NCI-H1105 treated with DMSO at 0.1 percent for 48 hours (cell line): ENCODE measurements around the gene MAPK12.
A peak's percentile ranks its signal among the peaks of the same experiment; 100 is the strongest.

Source experiments
- DNase-seq: peaks from one replicate; lab custom pipeline; 2025; lab: John Stamatoyannopoulos, UW

Gene MAPK12

DNA sequence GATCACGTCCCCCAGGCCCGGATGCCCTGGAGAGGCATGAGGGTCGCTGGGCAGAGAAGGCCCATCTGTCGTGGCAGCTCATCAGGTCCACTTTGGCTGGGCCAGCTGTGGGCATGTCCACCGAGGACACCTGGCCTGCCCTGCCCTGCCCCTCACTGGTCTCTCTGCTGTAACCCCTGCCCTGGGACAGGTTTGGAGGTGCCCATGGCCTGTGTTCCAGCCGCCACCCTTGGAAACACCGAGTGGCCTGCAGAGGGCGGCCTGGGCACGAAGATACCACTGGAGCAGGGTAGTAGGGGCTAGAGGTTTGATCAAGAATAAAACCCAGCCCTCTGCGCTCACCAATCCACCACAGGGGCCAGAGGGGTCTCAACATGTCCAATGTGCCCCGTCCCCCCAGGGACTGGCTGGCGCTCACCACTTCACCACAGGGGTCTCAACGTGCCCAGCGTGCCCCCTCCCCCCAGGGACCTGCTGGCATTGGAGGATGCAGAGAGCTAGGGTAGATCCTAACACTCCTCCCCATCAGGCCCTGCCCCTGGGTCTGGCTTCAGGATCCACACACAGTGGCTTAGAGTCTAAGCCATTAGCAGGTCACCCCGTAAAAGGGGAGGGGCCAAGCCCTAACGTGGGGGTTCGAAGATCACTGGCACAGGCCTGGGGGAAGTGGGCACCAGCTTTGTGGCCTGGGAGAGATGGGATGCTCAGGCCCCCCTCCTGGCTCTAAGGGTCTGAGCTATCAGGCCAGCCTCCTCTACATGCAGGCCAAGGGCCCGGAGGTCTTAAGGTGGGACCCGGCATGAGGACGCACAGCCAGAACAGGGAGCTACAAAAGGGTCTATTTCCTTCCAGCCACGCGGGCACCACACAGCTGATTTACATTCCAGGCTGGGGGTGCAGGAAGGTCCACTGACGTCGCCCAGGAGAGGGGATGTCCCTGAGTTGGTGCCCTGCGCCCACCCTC, 9.1 kb downstream of the MAPK12 start:
- DNase-seq, result peak; percentile 39

DNA sequence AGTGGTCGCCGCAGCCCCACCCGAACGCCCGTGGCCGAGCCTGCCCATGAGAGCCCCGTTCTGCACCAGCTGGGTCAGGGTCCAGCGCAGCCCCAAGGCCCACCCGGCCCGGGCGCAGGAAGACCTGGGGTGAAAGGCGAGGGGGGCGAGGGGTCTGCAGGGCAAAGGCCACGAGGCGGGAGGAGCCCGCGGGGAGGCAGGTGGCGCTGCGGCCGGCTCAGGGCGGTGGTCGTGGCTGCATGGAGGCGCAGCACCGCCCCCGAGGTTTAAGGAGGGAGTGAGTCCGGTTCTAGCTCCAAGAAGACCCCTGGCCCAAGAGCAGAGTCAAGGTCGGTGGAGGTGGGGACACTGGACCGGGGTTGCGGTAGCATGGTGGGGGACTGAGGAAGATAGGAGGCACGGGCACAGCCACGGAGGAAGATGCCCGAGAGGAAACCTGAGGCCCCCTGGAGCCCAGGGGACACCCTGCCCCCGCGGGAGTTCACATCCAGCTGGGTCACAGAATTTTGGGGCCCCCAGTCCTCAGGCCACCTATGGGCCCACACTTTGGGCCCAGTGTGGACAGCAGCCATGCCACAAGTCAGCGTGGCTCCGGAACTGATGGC, 9.9 kb downstream of the MAPK12 start:
- DNase-seq, result no peak

DNA sequence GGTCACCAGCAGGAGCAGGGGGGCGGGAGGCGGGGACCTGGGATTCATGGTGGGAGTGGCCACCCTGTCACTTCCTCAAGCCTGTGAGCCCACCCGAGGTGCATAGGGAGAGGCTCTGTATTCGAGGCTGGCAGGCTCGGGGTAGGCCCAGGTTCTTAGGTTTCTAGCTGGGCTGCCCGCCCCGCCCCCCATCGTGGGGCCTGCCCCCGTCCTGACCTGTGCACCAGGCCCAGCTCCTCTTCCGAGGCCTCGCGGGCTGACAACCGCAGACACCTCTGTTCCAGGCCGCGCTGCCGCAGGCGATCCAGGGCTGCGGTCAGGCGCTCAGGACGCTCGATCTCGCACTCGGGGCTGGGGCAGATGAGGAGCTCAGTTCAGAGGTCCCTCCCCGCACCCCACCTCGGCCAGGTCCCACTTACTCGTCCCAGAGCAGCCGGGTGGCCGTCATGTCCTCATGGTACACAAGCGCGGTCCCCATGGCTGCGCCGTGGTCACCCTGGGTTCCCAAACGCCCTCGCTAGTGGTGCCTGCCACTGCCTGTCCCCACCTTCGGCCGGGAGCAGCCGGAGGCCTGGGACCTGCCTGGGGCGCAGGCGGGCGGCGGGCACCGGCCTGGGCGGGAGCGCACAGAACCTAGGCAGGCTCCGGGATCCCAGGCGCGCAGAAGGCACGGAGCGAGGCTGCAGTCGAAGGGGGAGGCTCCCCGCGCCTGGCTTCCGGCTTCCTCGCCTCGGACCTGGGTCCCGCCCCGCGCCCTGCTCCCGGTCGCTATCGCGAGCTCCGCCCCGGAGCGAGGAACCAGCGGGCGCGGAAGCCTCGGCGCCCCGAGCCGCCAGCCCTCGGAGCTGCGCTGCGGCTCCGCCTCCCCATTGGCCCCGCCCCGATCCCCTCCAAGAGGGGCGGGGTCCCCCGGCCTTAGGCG, 10.7 kb downstream of the MAPK12 start, which contains the start of gene HDAC10:
HDAC10 (minus strand) TSS at position 711 of the 922 bp plus-strand sequence; CDS start at position 478, 233 bp downstream.
- peak; percentile 45 for DNase-seq

DNA sequence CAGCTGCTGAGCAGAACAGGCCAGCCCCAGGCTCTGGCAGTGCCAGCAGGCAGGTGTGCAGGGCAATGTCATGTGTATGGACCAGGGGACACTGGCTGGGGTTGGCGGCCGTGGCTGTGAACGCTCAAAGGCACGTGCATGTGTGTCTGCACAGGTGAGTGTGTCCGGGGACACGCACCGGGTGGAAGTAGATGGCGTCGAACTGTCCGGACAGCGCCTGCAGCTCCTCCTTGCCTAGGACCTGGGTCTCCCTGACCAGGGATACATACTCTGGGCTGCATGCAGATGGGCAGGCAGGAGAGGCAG, 11.3 kb downstream of the MAPK12 start:
- no peak for DNase-seq

DNA sequence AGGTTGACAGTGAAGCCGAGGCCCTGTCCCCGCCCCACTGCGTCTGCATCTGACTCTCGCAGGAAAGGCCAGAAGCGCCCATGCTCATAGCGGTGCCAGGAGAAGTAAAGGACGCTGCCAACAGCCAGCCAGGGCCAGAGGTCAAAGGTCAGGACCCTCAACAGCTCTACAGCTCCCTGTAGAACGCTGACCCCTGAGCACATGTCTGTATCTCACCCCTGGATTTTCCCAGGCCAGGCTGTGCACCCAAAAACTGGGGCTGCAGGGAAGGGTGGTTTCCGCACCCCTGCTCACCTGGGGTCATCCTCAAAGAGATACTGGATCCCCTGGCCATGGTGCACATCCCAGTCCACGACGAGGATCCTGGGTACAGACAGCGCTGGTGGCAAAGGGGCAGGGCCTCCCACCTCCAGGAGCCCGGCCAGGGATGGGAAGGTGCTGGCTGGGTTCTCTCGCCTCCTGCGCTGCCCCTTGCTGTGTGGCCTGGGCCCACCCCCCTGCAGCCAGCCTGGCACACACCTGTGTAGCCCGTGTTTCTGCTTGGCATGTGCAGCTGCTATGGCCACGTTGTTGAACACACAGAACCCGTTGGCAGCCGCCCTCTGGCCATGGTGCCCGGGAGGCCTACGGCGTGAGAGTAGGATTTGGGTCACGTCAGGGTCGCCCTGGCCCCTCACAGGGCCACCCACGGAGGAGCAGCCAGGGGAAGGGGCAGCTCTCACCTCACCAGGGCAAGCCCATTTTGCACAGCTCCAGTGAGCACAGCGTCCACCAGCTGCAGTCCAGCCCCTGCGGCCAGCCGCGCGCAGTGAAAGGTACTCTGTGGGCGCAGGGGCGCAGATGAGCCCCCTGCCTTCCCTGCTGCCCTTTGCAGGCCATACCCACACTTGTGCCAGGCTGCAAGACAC, 11.9 kb downstream of the MAPK12 start:
- no peak for DNase-seq

DNA sequence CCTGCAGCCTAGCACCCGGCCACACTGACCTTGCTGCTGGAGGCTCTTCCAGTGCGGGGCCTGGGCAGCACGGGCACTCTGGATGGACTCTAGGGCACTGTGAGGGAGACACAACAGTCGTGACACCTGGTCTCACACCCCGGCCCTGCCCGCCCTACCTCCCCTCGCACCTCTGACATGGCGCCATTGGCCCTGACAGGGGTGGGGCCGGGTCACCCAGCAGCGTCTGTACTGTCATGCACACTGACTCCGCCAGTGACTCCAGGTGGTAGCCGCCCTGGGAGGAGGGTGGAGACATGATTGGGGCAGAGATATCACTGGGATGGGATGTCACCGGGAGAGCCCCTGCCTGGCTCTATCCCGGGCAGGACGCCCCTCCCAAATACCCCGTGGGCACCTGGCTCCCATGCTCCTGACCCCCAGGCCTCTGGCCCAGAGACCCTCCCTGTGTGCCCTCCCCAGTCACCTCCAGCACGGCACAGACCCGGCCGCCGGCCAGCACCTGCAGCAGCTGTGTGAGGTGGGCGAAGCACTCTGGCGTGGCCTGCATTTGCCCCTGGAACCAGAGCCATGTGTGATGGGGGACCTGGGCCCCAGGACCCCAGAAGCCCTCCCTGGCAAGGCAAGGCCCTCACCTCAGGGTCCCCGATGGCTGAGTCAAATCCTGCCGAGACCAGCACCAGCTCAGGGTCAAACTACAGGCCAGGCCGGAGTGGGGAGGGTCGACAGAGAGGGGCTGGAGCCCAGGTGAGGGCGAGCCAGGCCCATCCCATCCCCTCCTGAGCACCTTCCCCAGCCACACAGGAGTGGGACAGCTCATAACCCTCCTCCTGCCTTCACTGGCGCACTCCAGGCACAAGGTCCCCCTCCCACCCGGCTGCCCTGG, 13.0 kb downstream of the MAPK12 start:
- DNase-seq, result no peak

DNA sequence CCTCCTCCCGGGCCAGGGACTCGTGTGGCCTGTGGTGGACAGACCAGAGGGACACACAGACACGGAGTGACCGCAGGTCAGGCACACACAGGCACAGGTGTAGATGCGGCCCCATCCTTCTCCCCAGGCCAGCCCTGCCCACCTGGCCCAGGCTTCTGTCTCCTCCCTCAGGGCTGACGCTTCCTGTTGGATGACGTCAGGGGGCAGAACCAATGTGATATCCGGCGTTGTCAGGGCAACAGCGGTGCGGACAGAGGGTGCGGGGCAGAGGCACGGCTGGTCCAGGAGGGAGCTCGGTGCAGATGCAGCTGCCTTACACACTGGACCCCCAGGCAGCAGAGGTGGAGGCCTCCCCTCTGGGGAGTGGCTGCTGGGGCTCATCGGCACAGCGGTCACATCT, 13.7 kb downstream of the MAPK12 start:
- no peak for DNase-seq

DNA sequence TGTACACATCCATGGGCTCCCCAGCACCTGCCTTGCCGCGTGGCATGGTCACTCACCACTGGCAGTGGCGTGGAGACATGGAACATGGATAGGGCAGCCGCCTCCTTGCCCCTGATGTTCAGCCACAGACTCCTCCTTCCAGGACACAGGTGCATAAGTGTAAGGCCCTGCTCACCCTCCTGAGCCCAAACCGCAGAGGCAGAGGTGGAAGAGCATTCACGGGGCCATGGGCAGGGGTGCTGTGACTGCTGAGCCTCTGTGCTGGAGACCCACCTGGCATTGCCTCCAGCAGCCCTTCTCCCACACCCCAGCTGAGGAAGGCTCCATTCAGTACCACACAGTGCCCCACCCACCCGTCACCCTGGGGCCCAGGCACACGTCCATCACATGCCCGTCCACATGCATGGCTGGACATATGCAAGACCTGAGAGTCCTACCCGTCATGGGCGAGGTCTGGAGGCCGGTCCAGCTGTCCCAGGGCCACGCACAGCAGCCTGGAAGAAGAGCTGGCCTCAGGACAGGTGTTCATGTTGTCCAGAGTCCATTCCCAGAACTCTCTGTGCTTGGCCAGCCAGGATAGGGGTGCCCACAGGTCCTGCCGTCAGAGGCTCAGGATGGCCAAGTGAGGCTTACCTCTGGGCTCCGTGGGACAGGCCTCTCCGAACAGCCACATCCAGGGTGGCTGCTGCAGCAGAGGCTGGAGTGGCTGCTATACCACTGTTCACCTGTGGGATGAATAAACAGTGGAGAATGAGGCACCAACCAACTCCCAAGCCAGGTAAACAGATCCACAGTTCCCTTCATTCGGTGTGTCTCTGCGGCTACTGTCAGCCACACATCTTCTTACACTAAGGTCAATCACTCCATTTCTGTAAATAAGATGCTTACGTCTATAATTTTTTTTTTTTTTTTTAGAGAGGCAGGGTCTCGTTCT, 15.0 kb downstream of the MAPK12 start:
- DNase-seq, result no peak

DNA sequence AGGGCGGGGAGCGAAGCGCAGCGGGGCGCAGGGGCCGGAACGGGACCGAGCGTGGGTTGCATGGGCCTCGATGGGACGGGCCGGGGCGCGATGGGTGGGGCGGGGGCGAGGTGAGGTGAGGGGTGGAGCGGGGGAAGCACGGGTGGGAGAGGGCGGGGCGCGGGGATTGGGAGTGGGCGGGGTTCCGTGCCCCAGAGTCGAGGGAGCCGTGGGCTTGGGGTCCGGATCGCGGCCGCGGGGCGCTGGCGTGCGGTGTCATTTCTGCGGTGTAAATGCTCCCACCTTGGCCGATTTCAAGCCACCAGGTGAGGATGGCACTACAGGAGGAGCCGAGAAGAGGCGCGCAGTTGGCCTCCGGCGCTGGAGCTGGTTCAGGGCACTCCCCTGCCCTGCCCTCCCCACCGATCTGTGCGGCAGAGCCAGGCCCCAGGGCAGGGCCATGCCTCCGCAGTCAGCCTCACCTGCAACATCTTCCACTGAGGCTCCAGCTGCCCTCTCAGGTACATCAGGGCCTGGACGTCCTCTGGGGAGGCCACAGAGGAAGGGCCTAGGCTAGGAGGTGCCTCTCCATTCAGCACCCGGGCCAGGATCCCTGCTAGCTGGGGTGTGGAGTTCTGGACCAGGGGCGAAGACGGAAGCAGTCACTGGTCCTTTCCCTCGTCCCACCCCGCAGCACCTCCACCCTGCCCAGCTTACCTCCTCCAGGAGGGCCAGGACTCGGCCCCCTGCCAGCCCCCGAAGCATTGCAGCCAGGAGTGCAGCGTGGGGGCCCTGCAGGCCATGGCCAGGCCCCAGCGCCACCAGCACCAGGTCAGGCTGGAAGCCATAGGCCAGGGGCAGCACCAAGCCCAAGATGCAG, 16.0 kb downstream of the MAPK12 start:
- DNase-seq, result no peak

DNA sequence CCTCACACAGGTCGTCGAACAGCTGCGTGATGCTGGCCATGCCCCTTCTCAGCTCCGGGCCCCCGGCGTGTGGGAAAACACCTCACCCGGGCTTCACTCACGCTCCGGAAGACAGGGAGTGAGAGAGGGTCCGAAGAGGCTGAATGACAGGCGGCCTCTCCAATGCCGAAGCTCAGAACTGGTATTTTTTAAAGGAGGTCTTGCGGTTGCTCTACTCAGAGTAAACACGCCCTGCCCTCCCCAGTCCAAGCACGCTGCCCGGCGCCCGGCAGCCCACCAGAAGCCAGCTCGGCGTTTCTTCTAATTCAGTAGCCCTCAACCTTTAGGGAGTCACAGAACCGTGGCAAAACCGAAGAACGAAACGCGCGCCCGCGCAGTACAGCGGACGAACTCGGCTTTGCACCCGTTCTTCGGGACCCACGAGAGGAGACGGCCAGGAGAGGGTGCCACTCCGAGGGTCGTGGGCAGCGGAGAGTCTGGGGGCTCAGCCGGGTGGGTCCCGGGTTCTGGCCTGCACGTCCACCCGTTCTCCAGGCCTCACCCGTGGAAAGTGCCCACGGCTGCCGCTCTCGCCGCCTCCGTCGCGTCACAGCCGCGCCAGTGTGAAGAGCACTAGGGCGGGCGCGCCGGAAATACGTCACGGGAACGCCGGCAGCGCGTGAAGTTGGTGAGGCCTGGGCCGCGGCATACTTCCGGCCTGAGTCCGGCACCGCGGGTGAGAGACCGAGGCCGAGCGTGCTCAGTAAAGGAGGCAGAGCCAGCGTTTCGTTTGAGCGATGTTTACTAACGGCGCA, 16.9 kb downstream of the MAPK12 start, which contains the start of gene TUBGCP6:
TUBGCP6 (minus strand) TSS at position 604 of the 794 bp plus-strand sequence; CDS start at position 40, 564 bp downstream.
- peak; percentile 83 for DNase-seq

DNA sequence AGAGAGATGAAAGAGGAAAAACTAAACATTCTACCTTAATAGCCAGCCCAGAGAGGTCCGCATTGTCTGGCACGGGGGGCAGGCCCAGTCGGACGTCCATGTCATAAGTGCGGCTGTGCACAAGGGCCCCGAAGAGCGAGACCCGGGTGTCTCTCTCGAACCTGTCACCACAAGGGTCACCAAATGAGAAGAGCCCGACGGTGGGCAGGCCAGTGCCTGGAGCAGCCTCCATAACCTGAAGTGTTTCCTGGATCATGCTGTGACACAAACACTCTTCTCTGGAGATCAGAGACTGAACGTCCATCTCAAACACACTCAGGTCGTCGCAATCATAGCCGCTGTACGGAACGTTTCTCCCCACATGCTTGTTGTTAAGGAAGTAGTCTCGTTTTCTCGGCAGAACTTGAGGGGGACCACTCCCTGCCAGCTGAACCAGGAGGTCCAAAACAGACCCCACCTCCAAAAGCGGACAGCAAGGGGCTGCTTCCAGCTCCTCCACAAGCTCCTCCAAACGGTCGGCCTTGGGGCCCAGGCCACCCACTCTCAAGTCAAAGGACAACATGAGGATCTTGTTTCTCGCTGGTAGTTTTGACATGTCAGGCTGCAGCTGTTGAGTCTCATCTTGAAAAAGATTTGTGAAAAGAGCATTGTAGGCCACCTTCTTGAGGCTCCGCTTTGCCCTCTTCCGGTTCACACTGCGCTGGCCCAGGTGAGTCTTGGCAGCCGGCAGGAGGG, 17.6 kb downstream of the MAPK12 start:
- no peak for DNase-seq

DNA sequence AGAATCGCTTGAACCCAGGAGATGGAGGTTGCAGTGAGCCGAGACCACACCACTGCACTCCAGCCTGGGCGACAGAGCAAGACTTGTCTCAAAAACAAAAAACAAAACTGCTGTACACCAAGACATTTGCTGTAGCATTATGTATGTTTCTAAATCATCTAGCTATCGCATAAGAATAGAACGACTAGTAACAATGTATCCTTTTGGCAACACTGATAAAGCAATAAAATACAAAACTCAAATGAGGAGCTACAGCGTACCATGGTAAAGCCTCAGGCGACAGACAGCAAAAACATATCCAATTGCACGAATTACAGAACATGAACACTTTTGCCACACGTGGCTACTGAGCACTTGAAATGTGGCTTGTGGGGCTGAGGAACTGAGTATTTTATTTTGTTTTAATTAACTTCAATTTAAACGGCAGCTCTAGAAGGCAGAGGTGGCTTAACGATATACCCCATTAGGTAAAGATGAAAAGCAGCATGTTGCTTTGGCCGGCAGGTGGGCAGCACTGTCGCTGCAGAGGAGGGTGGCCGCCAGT, 19.0 kb downstream of the MAPK12 start:
- DNase-seq, result no peak

DNA sequence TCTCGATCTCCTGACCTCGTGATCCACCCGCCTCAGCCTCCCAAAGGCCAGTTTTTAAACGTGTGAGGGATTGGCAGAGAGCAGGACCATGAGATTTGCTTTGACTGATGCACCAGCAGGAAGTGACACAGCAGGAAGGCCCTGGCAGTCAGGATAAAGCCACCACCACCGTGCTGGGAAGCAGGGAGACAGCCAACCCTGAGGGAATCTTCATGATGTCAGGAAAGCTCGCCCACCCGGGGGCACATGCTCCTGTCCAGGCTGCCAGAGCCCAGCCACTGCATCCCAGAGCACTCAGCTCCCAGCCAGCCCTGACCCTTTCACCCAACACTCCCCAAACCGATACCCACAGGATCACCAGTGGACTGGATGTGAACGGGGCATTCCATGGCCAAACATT, 22.7 kb downstream of the MAPK12 start:
- DNase-seq, result no peak

DNA sequence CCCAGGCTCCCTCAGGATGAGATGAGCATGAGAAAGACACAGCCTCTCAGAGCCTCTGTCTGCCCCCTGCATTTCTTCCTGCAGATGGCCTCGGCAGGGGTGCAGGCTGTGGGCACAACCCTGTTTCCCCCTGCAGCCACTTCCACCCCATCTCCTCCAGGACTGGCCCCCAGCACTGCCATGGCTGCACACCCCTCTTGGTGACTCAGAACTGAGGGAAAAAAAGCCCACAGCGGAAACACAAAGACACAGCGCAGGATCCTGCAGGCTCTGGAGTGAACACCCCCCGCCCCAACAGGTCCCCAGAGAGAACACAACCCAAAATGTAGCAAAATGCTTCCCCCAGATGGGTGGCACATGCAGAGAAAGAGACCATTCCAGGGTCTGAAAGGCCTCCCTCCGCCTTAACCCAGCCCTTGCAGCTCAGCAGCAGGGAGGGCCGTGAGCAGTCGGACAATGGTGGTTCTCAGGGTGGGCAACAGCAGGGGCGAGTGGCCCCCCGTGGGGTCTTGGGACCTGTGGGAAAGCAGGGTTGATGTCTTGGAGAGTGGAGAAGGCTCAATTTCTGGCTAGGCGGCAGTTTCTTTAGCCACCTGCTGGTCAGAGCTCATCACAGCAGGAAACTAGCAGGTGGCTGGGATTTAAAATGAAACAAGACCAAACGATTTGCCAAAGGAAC, 24.6 kb downstream of the MAPK12 start:
- no peak for DNase-seq

DNA sequence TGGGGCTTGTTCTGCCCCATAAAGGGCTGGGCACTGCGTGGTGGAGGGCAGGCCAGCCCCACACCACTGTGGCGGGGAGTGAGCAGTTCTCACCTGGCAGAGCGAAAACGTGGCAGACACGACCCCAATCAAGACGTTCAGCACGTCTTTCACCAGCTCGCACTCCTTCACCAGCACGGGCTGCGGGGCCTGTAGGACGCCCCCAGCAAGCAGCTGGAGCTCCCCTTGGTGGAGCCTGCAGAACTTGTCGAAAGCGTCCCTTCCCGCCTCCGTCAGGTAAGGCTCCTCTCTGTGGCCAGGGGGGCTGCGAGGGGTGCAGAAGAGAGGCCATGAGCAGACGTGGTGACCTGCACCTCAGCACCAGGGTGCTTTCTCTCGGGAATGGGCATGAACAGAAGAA, 28.3 kb downstream of the MAPK12 start:
- no peak for DNase-seq
